Right lobe of liver (tissue), 6 donors: ENCODE results near the gene SLC30A1. TPM values are rescaled to one million over a fixed set of nuclear protein-coding genes. Genes with fewer than 3 reads are reported as not detected.

Experiments
- ATAC-seq, 4 donors: fragments of 200-7000 bp; cut with Tn5 transposase; one replicate each; pipeline ENCODE4 v1.9.1; 2020; ENCODE audit warnings: mild to moderate bottlenecking in 4 of 4, moderate library complexity in 4 of 4
- DNase-seq, 3 donors: peaks; one replicate each; pipeline ENCODE4 v3.0.0-alpha.2; 2020
- H3K27ac ChIP-seq, 3 donors: fragments of 200-600 bp; one replicate each; pipeline ENCODE4 v1.8.0; 2022
- H3K27me3 ChIP-seq, 2 donors: fragments of 200-600 bp; one replicate each; pipeline ENCODE4 v1.8.0; 2022
- H3K36me3 ChIP-seq, 4 donors: fragments of 200-600 bp; sonication (generic) in 1 of 4; one replicate each; pipeline versions ENCODE4 v1.5.1 to v1.8.0; 2017 to 2022; ENCODE audit warnings: control low read depth in 1 of 4
- H3K4me1 ChIP-seq, 4 donors: fragments of 200-600 bp; sonication (generic) in 1 of 4; one replicate each; pipeline versions ENCODE4 v1.5.1 to v1.8.0; 2017 to 2022; ENCODE audit warnings: control low read depth in 1 of 4
- H3K4me3 ChIP-seq, 3 donors: fragments of 200-600 bp; one replicate each; pipeline ENCODE4 v1.8.0; 2022
- H3K9me3 ChIP-seq, 4 donors: fragments of 200-600 bp; sonication (generic) in 1 of 4; one replicate each; pipeline versions ENCODE4 v1.5.1 to v1.8.0; 2017 to 2022; ENCODE audit warnings: control low read depth in 1 of 4
- CTCF ChIP-seq, 4 donors: fragments of 200-600 bp in 3 of 4; fragments of 450-650 bp in 1 of 4; IDR thresholded peaks; one replicate each; pipeline versions ENCODE4 v1.5.1 to v1.8.0; 2016 to 2022; ENCODE audit warnings: antibody characterized with exemption in 4 of 4, mild to moderate bottlenecking in 2 of 4
- POLR2A ChIP-seq: fragments of 450-650 bp; IDR thresholded peaks from one replicate; pipeline ENCODE4 v1.6.1; 2017; ENCODE audit warnings: antibody characterized with exemption, mild to moderate bottlenecking
- WGBS: methylation state at CpG from one replicate; pipeline ENCODE4 v1.1.6; 2018; ENCODE audit warnings: low coverage, low lambda C conversion rate; ENCODE audit not compliant: insufficient coverage; ENCODE audit errors: missing lambda C conversion rate; 5-methylcytosine and 5-hydroxymethylcytosine counted together
- intact Hi-C, 2 donors: fragments of 100-400 bp; cut with DNase I; formaldehyde crosslinking; loops; one replicate each; pipeline versions ENCODE4 v1.11.2 to v1.14.1; 2022
- total RNA-seq, 6 experiments: library from RNA; depleted of rRNA in 2 of 6; stranded (reverse); fragments of >200 nt in 2 of 6; fragmentation: NEBNext Ultra II Directional in 3 of 6; extraction: Animal tissue kit (Norgen Biotek cat#: 25700) in 3 of 6; gene quantifications; one replicate each; pipeline versions ENCODE4 v1.1.0 to v1.2.4, GENCODE V29; 2016 to 2023
- donor health status: DM: no; HTN: yes; CAD: no.
- donor health status: DM: no; HTN: no; CAD: no.
- donor health status: DM: no; HTN: no; CAD: no.
- donor health status: DM: no; HTN: yes; CAD: no.
- donor health status: DM: no; HTN: yes; CAD: no.

The SLC30A1 gene
- total RNA-seq, 6 experiments from 2014 or later, result 23.2 to 72.9 (median 48.2) TPM

GRCh38 chr1:211579440-211580302 is 710 bp upstream of the SLC30A1 start:
- H3K9me3 ChIP-seq, result no peaks in the 10 kb centered on the region
- H3K27ac ChIP-seq, result peak overlapping the region; percentile 9 to 83 (median 67)
- H3K36me3 ChIP-seq, result peaks cover 0 to 16% (median 7%) of the 10 kb centered on the region in 4 donors
- H3K4me1 ChIP-seq, result peaks cover 0 to 19% (median 4%) of the 10 kb centered on the region in 4 donors
- intact Hi-C loops, result no loop called here
- no peaks in the 10 kb centered on the region for H3K27me3 ChIP-seq
- WGBS, result 5% methylated on average over 25 of the region's 46 CpGs
- peak overlapping the region; percentile 71 to 97 (median 91) for H3K4me3 ChIP-seq
- DNase-seq (no peak), ATAC-seq (peak; percentile 57 to 76 (median 59))
- TF ChIP-seq CTCF (IDR thresholded peaks at IDR 0.05), result no peak

- Histone ChIP-seq H3K27me3 (no peaks in the 10 kb centered on the region), H3K27ac (peak overlapping the region; percentile 85 to 96 (median 91)), H3K4me1 (peaks cover 0 to 36% (median 11%) of the 10 kb centered on the region in 4 donors), H3K9me3 (no peaks in the 10 kb centered on the region), H3K4me3 (peak overlapping the region; percentile 71 to 97 (median 91)), H3K36me3 (peaks cover 0 to 31% (median 7%) of the 10 kb centered on the region in 4 donors)
- TF ChIP-seq POLR2A, result peak; percentile 36
- TF ChIP-seq CTCF (IDR thresholded peaks at IDR 0.05), result peak; percentile 83 to 90 (median 85)
- ATAC-seq, result peak; percentile 48 to 66 (median 52)
- peak; percentile 75 to 83 (median 82) for DNase-seq
- intact Hi-C loops, result no loop called here
- 5% methylated on average over 4 of the region's 75 CpGs for WGBS
These were observed 932 bp downstream of the SLC30A1 start for GRCh38 chr1:211577819-211578639.

GRCh38 chr1:211577277-211577818 is 1.6 kb downstream of the SLC30A1 start:
- intact Hi-C loops, result no loop called here
- TF ChIP-seq POLR2A, result no peak
- TF ChIP-seq CTCF (IDR thresholded peaks at IDR 0.05), result no peak
- peaks cover 0 to 42% (median 13%) of the 10 kb centered on the region in 4 donors for H3K4me1 ChIP-seq

GRCh38 chr1:211576717-211577116 is 2.2 kb downstream of the SLC30A1 start:
- Histone ChIP-seq H3K4me1 (peaks cover 0 to 46% (median 13%) of the 10 kb centered on the region in 4 donors), H3K27me3 (no peaks in the 10 kb centered on the region), H3K36me3 (peaks cover 0 to 43% (median 7%) of the 10 kb centered on the region in 4 donors), H3K4me3 (peak overlapping the region; percentile 71 to 97 (median 91)), H3K27ac (peak overlapping the region in 2 of 3 donors; percentile 91 to 96), H3K9me3 (no peaks in the 10 kb centered on the region)
- TF ChIP-seq POLR2A, result no peak
- TF ChIP-seq CTCF (IDR thresholded peaks at IDR 0.05), result no peak
- 16% methylated on average over 2 of the region's 2 CpGs for WGBS
- ATAC-seq, result no peak
- intact Hi-C loops, result no loop called here
- DNase-seq, result no peak

More at GRCh38 chr1:211577277-211577818, 1.6 kb downstream of the SLC30A1 start:
- H3K27me3 ChIP-seq, result no peaks in the 10 kb centered on the region
- H3K4me3 ChIP-seq, result peak overlapping the region; percentile 71 to 97 (median 91)
- no peak for DNase-seq
- H3K36me3 ChIP-seq, result peaks cover 0 to 38% (median 7%) of the 10 kb centered on the region in 4 donors
- peak overlapping the region in 2 of 3 donors; percentile 91 to 96 for H3K27ac ChIP-seq
- ATAC-seq, result no peak
- 1% methylated on average over 6 of the region's 13 CpGs for WGBS
- H3K9me3 ChIP-seq, result no peaks in the 10 kb centered on the region
